Hindlimb muscle (tissue), 1 donor: ENCODE measurements around the gene ATG2B. TPM values are rescaled to one million over a fixed set of nuclear protein-coding genes. Genes with fewer than 3 reads are reported as not detected.

Experiments
- polyA plus RNA-seq: library from polyadenylated mRNA; unstranded; fragments of 120-200 nt; gene quantifications from one replicate; pipeline ENCODE4 v1.2.1, GENCODE V29; 2013; ENCODE audit not compliant: insufficient read length

Gene ATG2B
- polyA plus RNA-seq, 1 donor, result 17.4 TPM

Other genes with a start within 250 kb of the ATG2B start
- gene BDKRB2, start 158.5 kb downstream of the ATG2B start, polyA plus RNA-seq, result 2.5 TPM
- 0.94 TPM for gene BDKRB1, start 107.1 kb downstream of the ATG2B start, polyA plus RNA-seq
- 11.3 TPM for gene GSKIP, start 185 bp upstream of the ATG2B start, polyA plus RNA-seq
- 0.10 TPM for gene AK7, start 28.8 kb upstream of the ATG2B start, polyA plus RNA-seq
- 99.5 TPM for gene PAPOLA, start 139.0 kb upstream of the ATG2B start, polyA plus RNA-seq